GM11168 (cell line): ENCODE measurements around the gene ANGPTL5.
"Not testable (repeated sequence)": the region's sequence is repeated elsewhere in the genome, so short reads cannot be mapped to it uniquely, and the experiment has no call there.

Source experiments
- in situ Hi-C: fragments of 300-500 bp; cut with MboI; formaldehyde crosslinking; loops from one replicate; pipeline ENCODE4 v1.12.0; 2022; ENCODE audit warnings: low sequenced_read_pairs; ENCODE audit not compliant: unreplicated experiment

ANGPTL5 gene

DNA sequence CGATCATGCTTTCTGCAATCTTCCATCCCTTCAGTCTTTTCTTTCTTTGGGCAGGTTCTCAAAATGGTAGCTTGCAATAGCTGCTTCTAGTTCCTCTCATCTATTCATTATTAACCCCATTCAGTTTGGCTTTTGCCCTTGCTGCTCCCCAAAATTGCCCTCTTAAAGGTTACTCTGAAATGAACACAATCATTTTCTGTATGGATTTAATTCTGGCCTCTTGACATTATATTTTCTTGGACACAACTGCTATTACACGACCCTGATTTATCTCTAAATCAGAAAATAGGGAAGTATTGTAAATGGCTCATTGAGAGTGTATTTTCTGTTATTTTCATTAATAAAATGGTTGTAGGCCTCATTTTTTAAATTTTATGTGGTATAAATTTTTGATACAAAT, at the start of gene ANGPTL5:
Gene ANGPTL5 (minus strand): TSS at position 101 of the 400 bp plus-strand sequence. CDS start 8,613 bp downstream, outside the sequence.
- in situ Hi-C loops: no loop called here

DNA sequence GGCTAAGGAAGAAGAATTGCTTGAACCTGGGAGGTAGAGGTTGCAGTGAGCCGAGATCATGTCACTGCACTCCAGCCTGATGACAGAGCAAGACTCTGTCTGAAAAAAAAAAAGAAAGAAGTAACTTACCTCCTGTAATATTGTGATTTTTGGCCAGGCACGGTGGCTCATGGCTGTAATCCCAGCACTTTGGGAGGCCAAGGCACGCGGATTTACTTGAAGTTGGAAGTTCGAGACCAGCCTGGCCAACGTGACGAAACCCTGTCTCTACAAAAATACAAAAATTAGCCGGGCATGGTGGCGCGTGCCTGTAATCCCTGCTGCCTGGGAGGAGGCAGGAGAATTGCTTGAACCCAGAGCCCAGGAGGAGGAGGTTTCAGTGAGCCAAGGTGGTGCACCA, 47.9 kb upstream of the ANGPTL5 start:
- in situ Hi-C loops: not testable (repeated sequence)

DNA sequence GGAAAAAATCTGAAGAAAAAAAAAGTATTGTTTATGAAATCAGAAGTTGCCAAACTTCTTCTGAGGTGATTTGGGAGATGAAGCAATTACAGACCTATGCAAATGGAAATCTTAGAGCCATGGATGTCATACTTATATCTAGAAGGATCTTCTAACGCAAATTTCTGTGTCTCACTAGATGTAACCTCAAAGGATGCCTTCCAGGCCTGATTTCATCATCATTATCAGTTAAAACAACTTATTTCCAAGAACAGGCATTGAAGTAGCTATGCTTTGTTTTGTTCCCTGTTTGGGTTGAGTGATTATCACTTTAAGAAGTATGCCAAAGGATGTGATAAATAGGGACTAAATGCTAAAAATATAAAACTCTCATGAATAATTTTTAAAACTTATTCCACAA, 43.9 kb upstream of the ANGPTL5 start:
- in situ Hi-C loops: no loop called here

DNA sequence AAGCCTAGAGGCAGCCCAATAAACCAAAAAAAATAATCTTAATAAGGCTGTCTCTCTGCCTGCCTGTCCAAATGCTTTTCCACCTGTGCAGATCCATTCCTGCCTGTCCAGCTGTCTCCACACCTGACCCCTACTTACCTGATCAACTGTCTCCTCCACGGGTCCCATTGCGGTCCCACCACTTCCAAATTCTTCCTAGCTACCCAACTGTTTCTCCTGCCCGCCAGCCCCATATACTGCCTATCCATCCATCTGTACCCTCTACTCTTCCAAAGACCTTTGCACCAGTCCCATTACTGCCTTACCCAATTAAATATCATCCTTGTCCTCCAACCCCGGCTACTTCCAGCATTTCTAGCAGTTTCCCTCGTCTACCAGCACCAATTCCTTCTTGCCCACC, 39.4 kb upstream of the ANGPTL5 start:
- in situ Hi-C loops: no loop called here

DNA sequence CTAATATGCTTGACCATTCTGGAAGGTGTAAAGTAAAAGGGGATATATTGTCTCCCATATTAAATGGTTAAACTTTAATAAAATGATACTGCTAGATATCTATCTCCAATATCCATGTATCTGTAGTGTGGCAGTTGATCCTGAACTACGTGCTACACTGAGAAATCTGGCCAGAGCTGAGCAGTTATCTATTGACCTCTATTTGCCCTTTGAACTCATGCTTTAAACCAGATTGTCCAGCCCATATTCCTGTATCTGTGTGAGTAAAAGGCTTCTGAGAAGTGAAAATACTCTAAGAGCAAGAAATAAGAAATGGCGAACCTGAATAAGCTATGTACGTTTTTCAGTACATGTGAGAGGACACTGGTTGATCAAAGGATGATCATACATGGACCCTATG, 39.0 kb upstream of the ANGPTL5 start:
- in situ Hi-C loops: no loop called here

DNA sequence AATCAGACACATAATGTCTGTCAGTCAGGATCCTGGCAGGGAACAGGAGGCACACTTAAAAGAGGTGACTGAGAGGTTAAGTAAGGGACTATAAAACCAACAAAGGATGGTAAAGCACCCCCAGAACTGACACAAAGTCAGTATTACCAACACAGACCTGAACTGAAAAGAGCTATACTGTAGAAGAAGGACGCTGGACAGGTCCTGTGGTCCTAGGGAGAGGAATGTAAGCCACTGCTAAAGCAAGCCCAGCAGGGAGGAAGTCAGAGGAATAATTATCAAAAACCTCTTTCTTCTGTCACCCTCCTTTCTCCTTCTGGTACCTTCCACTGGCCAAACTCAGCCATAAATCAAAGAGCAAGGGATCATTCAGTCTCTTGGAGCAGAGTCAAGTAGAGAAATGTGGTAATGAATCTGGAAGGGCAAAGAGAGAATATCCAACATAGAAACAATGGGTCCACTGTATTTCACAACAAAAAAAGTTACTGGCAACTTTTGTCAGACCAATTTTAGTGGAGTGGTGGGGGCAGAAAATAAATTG, 33.4 kb upstream of the ANGPTL5 start:
- in situ Hi-C loops: no loop called here

DNA sequence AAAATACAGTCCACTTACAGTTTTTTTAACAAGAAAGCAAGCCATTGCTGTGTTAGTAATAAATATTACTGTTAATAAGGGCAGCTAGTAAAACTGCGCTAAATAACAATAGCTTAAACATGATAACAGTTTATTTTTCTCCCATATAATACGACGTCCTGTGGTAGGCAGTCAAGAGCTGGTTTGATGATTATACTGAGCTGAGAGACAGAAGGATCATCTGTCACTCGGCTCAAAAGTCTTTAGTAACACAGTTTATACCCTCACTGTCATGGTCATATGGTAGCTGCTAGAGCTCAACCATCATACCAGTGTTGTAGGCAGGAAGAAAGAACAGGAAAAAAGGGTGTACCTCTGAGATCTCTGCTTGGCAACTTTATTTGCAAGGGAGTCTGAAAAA, 29.1 kb upstream of the ANGPTL5 start:
- in situ Hi-C loops: no loop called here

DNA sequence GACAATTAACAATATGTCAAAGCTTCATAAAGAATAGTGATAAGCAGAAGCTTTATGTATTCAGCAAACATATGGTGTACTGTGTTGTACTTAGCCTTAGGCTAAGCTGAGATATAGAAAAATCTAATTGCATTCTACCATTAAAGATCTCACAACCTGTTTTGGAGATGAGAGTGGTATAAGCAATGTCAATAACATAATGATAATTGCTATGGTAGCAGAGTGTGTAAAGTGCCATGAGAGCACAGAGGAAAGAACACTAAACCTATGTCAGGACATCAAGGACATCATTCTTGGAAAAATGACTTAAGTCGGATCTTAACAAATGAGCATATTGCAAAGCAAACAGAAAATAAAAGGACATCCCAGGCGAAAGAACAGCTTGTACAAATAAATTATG, 28.6 kb upstream of the ANGPTL5 start:
- in situ Hi-C loops: no loop called here

DNA sequence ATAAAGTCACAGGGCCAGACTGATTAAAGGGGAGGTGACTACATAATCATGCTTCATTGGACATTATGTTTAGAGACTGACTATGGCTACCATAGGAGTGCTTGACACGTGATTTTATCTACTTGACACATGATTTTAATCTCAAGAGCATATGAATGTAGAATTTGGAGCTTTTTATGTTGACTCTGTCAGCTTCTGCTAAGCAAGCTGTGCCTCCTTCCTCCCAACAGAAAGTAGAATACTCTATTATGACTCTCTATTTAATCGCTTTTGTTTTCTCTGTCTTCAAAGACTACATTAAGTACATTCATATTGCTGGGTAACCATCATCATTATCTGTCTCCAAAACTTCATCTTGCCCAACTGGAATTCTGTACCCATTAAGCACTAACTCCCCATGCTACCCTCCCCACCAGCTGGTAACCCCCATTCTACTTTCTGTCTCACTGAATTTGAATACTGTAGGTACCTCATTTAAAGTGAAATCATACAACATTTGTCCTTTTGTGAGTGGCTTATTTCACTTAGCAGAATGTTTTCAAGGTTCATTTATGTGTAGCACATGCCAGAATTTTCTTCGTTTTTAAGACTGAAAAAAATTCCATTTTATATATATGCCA, 24.7 kb upstream of the ANGPTL5 start:
- in situ Hi-C loops: no loop called here

DNA sequence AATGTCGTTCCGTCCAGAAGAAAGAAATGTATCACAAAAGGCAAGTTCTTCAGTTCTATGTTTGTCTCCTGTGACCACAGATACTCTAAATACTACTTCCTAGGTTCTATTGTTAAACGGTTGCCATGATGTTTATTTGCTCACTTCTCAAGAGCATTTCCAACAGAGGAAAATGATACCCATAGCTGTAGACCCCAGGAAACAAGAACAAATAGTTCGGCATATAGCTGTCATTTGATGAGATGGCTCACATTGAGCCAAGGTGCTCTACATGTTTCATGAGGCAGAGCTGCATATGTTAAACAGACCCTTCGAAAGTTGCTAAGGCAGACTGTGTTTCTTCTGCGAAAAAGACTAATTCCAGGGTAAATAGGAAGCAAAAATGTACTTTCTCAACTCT, 15.4 kb upstream of the ANGPTL5 start:
- in situ Hi-C loops: no loop called here

DNA sequence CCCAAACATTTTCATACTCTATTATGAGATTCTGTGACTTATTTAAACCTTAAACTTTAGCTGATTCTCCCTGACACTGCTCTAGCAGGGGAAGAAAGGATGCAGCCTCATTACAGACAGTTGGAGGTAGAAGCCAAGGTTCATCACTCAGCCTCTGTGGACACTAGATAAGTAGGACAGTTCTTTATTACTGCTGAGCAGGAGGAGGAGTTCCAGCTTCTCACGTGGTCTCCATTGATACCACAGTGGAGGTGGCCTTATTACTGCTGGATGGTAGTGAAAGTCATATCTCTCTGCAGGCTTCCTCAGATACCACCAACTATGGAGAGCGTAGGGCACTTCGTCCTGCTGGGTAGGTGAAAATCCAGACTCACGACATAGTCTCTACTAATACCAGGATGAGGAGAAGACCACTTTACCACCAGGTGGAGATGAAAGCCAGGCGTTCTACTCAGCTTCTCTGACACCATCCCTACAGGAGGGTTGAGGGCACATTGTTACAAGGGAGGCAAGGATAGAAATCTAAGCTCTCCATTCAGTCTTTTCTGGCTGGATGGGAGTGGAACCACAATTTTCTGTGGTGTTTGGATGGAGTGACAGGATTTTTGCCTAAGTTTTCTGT, 13.1 kb upstream of the ANGPTL5 start:
- in situ Hi-C loops: no loop called here

DNA sequence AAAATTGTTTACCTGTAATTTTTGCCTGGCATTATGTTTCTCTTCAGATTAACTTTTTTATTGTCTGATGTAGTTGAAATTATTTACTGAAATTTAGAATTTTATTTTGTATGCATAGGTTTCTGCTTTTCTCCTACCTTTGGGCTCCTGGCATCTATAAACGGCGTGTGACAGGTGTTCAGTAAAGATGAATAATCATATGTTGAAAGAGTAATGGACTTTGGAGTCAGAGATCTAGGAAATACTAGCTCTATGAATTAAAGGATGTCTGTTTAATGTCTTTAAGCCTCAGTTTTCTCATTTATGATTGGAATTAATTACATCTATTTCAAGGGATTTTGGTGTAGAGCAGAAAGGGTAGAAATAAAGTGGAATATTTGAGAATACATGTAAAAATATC, 7.2 kb upstream of the ANGPTL5 start:
- in situ Hi-C loops: no loop called here

DNA sequence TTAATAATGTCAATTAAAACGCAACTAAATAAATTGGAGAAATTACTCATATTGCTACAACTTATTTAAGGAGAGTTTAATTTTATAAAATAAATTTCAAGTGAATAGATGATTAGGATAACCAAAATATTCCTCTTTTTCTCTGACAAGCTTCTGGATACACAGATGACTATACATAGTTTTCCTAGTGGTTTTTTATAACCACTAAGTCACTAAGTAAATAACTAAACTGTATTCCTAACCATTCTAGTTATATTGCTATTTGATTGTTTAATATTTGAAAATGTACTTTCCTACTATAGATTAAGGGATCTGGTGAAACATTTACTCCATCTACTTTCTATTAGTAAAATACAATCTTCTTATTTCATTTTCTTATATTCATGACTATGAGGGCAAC, 4.7 kb upstream of the ANGPTL5 start:
- in situ Hi-C loops: no loop called here

DNA sequence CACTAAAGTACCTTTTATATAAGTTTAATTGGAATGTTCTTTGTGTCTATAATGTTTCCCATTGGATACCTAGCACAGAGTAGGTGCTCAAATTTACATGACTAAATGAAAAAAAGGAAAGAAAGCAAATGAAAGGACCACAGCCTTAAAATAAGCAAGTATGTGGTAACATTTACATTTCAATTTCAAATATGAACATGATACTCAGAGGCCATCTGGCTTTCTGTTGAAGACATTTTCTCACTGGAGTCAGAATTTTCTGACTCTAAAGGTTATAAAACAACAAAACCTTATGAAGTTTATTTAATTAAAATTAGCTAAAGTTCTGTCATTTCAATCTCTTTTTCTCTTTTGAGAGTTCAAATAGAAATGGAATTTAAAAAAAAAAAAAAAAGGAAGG, 904 bp upstream of the ANGPTL5 start:
- in situ Hi-C loops: no loop called here

DNA sequence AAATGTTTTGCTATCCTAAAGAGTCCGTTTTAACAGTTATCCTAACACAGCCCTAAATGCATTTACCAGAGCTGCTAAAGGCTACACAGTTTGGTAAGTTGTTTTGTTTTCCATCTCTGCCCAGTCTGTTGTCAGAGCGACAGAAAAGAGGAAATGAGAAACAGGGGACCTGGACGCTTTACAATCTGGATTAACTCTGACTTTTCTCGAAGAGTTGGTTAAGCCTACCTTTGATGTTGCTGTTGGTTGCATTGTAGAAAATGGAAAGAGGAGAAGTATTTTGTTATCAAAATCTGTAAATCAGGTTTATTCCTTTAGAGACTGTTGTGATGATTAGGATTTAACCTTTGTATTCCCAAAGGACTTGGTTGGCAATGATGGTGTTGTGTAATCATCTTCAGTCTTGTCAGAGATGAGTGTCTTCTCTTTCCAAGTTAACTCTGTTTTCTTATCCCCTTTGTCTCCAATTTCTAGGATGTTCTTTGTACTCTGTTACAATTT, 481 bp downstream of the ANGPTL5 start:
- in situ Hi-C loops: no loop called here

DNA sequence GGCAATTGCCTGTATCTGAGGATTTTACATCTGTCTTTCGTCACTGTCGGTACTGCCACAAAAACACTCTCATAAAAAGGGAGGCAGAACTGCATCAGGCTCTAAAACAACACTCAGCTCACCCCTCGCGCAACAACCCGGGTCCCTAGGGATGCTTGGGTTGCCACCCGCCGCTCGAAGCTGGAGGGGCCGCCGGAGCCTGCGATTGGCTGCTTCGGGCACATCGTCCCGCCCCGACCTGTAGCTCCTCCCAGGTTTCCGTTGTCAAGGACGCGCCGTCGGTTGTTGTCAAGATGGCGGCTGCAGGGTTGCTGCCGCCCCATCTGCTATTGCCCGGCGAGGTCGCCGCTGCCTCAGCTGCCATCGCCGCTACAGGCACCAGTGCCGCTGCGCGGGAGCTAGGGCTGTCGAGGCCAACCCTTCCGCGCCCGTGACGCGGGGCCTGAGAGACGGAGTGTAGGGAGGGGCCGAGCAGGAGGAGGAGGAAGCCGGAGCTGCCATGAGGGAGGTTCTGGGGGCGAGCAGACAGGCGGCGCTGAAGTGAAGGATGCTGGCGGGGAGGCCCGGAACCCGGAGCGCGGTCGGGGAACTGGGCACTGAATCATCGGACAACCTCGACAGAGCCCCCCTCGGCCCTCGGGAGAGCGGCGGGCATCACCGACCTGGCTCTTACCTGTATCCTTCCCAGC, 1.4 kb downstream of the ANGPTL5 start, which contains the start of gene CEP126:
Gene CEP126 (plus strand): TSS at position 273 of the 689 bp plus-strand sequence. CDS start 275 bp downstream, at position 548.
- in situ Hi-C loops: no loop called here

DNA sequence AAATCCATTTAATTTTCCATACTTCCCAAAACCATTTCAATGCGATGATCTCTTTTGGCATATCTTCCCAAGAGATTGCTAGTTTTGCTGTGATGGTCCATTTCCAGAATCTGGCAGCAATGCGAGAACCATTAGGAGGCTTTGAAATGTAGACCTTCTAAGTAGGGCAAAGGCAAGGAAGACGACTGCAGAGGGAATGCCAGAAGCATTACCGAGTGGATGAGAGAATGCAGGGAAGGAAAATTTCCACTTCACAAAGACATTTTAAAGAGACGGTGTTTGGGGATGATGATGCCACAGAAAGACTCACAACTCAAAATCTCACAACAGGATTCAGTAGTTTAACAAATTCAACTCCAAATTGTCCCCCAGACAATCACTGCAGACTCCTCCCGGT, 2.0 kb downstream of the ANGPTL5 start:
- in situ Hi-C loops: no loop called here

DNA sequence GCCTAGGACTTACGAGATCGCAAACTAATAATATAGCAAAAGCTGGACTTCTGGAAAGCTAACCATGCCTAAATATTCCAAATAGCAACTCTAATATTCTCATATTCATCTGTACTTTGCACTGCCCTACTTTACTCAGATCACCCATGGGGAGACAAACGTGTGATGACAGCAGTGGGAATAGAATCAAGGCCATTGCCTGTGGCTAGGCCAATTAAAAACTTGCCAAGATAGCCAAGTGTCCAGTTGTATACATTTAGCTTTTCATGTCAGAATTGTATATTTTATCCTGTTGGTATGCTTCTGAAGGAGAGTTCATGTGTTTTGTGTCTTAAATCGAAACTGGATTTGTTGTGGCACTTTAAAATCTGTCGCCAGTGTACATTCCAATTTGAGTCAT, 2.7 kb downstream of the ANGPTL5 start:
- in situ Hi-C loops: no loop called here

DNA sequence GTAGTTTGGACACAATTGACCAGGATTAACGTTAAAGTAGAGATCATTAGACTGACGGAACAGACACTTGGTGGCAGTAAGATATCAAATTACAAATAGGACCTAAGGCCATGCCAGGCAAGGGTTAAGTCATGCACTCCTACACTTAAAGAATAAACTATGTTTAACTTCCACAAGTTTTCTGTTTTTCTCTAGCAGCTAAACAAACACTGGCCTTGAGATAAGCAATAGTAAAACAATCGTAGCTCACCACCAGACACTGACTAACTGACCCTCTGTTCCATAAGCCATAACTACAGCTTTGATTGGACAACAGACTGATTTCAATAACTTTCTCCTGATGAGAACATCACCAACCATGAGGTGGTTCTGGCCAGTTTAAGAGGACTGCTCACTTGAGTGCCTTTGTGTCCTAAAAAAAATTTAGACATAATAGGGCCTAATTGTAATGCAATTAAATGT, 3.5 kb downstream of the ANGPTL5 start:
- in situ Hi-C loops: no loop called here

DNA sequence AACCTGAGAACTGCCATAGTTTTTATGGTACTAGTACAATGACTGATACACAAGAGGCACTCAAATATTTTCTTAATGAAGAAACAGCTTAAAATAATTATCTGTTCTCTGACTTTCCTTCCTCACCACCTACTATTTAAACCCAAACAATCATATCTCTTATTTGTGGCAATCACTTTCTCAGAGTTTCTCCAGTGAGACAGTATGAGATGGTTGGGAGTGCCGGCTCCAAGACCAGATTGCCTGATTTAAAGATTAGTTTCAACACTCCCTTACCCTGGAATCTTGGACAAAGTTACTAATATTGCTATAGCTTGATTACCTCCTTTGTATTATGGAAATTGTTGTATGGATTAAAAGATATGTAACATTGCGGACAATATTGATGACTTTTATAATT, 7.2 kb downstream of the ANGPTL5 start:
- in situ Hi-C loops: no loop called here

DNA sequence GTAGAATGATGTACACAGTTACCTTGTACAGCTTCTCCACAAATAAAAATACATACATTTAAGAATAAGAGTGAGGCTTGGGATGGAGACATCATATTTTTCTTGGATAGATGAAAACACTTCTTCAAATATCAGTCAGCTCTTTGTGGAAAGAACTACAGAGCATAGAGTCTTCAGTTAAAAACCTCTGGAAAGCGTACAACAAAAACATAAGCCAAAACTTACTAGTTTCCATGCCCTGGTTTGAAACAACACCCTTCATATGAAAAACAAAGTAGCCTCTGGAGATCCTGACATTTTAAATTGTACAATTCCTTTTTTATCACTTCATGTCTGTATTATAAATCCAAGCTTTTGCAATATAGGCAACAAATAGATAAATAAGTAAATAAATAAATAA, 8.5 kb downstream of the ANGPTL5 start:
- in situ Hi-C loops: no loop called here
